Small intestine (tissue), 7 donors: Measurements from ENCODE around the gene BMP8B. TPM values are rescaled to one million over a fixed set of nuclear protein-coding genes. Genes with fewer than 3 reads are reported as not detected.
A peak's percentile ranks its signal among the peaks of the same experiment; 100 is the strongest.
"Not testable (repeated sequence)": the region's sequence is repeated elsewhere in the genome, so short reads cannot be mapped to it uniquely, and the experiment has no call there.

ENCODE experiments used
- DNase-seq, 2 donors: peaks; one replicate each; pipeline versions ENCODE4 v3.0.0 to v3.0.0-alpha.2; 2013
- FAIRE-seq: peaks from 2 replicates; lab custom pipeline; 2012; peaks lifted over from hg19 to GRCh38; lab: Jason Lieb, UNC
- H3K27ac ChIP-seq, 3 donors: one replicate each; pipeline ENCODE4 v1.5.1; 2013; ENCODE audit warnings: low read length in 2 of 3, mild to moderate bottlenecking in 2 of 3, control low read depth in 1 of 3, inconsistent platforms in 1 of 3, low read depth in 1 of 3, moderate library complexity in 1 of 3
- H3K27me3 ChIP-seq, 3 donors: one replicate each; pipeline ENCODE4 v1.6.1; 2013; ENCODE audit warnings: low read length in 3 of 3, inconsistent platforms in 1 of 3; ENCODE audit not compliant: control insufficient read depth in 3 of 3, insufficient read depth in 3 of 3
- H3K36me3 ChIP-seq, 3 donors: one replicate each; pipeline ENCODE4 v1.6.1; 2013; ENCODE audit warnings: low read length in 3 of 3, inconsistent platforms in 1 of 3, low read depth in 1 of 3, mild to moderate bottlenecking in 1 of 3, moderate library complexity in 1 of 3; ENCODE audit not compliant: control insufficient read depth in 3 of 3, insufficient read depth in 2 of 3
- H3K4me1 ChIP-seq, 3 donors: one replicate each; pipeline ENCODE4 v1.6.1; 2013; ENCODE audit warnings: low read length in 2 of 3, inconsistent platforms in 1 of 3, low read depth in 1 of 3, mild to moderate bottlenecking in 1 of 3, moderate library complexity in 1 of 3; ENCODE audit not compliant: control insufficient read depth in 3 of 3, insufficient read depth in 2 of 3
- H3K4me3 ChIP-seq, 3 donors: one replicate each; pipeline ENCODE4 v1.5.1; 2013; ENCODE audit warnings: low read length in 3 of 3, control low read depth in 1 of 3, inconsistent platforms in 1 of 3, low read depth in 1 of 3, mild to moderate bottlenecking in 1 of 3, moderate library complexity in 1 of 3
- H3K9me3 ChIP-seq, 2 donors: one replicate each; pipeline ENCODE4 v1.6.1; 2013; ENCODE audit warnings: low read depth in 1 of 2, low read length in 1 of 2; ENCODE audit not compliant: control insufficient read depth in 2 of 2, insufficient read depth in 1 of 2
- WGBS, 3 donors: extraction: QIAGEN DNeasy Blood & Tissue Kit; methylation state at CpG; one replicate each; pipeline ENCODE4 v1.1.7; 2013; 5-methylcytosine and 5-hydroxymethylcytosine counted together
- polyA plus RNA-seq, 4 donors: library from polyadenylated mRNA; stranded (reverse) in 3 of 4; unstranded in 1 of 4; fragments of 200-250 nt in 3 of 4; fragments of 120-200 nt in 1 of 4; gene quantifications; one replicate each; pipeline versions ENCODE4 v1.2.1 to v1.2.3, GENCODE V29; 2013
- donor health status: healthy with polysubstance abuse.
- donor health status: control.
- donor health status: control.
- donor health status: Bipolar disorder and iron deficiency.
- donor health status: healthy.

BMP8B gene
- polyA plus RNA-seq, 4 donors: 1.0 to 13.8 (median 7.6) TPM

DNA sequence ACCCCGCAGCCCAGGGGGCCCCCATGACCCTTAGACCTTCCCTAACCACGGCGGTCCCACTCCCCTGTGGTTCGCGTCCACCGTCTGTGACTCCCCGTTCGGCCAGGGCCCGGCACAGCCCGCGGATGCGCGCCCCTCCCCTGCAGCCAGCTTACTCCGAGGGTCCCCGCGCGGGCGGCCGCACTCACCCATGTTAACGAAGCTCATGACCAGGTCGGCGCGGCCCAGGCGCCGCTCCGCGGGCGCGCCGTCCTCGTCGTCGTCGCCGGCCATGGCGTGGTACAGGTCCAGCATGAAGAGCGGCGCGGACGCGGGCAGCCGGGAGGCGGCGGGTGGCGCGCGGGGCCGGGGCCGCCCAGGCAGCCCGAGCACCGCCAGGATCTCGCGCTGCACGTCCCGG lies 701 bp downstream of the BMP8B start:
- WGBS, 3 donors: 3 to 7% (median 7%) methylated on average over 28 to 53 of the region's 55 CpGs
- FAIRE-seq, H3K36me3 ChIP-seq, H3K9me3 ChIP-seq, H3K4me1 ChIP-seq: not testable (repeated sequence)
- peaks cover 0 to 35% (median 0%) of the 10 kb centered on the region in 3 donors for H3K27me3 ChIP-seq
- H3K27ac ChIP-seq: peak overlapping the region in 1 of 3 donors; percentile 55
- DNase-seq: peak in 1 of 2 donors; percentile 22
- peak overlapping the region in 2 of 3 donors; percentile 57 to 74 for H3K4me3 ChIP-seq

DNA sequence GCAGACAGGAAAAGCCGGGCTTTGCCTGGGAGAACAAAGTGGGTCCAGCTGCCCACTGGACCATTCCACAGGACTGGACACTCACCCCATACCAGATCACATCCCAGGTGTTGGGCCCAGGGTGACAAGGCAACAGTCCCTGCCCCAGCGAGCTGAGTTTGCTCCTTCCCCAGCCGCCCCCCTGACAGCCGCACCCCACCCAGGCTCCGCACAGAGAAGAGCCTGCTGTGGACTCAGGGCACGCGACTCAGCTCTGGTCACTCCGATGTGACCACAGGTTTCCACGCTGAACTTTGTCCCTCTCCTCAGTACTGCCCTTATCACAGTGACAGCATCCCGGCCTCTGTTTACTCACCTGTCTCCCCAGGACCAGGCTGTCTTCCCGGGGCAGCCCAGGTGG lies 1.2 kb downstream of the BMP8B start:
- no peaks in the 10 kb centered on the region for H3K4me1 ChIP-seq
- WGBS, 3 donors: 36 to 56% (median 56%) methylated on average over 11 of the region's 11 CpGs

DNA sequence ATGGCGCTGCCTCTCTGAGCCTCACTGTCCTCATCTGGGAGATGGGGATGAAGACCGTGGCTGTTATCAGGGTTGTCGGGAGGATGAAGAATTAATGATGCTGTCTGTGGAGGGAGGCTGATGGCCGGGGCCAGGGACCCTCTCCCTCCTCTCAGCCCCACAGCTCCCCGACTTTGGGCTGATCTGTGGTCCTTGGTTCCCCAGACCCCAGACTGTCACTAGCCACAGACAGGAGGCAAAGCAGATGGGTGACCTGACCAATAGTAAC lies 1.6 kb downstream of the BMP8B start:
- not testable (repeated sequence) for H3K36me3 ChIP-seq, H3K9me3 ChIP-seq, H3K4me1 ChIP-seq, DNase-seq, FAIRE-seq, H3K27ac ChIP-seq
- Histone ChIP-seq H3K27me3 (peaks cover 0 to 35% (median 0%) of the 10 kb centered on the region in 3 donors), H3K4me3 (peak overlapping the region in 1 of 3 donors; percentile 74)
- 88 to 96% (median 89%) methylated on average over 4 to 5 of the region's 5 CpGs for WGBS, 3 donors

More for the DNA sequence above, 1.2 kb downstream of the BMP8B start:
- FAIRE-seq (no peak), DNase-seq (peak; percentile 33 to 42)
- Histone ChIP-seq H3K27ac (no peak overlapping the region), H3K36me3 (no peaks in the 10 kb centered on the region), H3K27me3 (peaks cover 0 to 35% (median 0%) of the 10 kb centered on the region in 3 donors), H3K4me3 (peak overlapping the region in 1 of 3 donors; percentile 74), H3K9me3 (no peaks in the 10 kb centered on the region)

- not testable (repeated sequence) for H3K36me3 ChIP-seq, H3K4me3 ChIP-seq, H3K4me1 ChIP-seq, H3K27ac ChIP-seq, H3K9me3 ChIP-seq, FAIRE-seq, DNase-seq
- 90 to 96% (median 93%) methylated on average over 9 of the region's 12 CpGs for WGBS, 3 donors
- peaks cover 0 to 31% (median 0%) of the 10 kb centered on the region in 3 donors for H3K27me3 ChIP-seq
Measured at GRCh38 chr1:39786303-39787107, 2.2 kb downstream of the BMP8B start.

DNA sequence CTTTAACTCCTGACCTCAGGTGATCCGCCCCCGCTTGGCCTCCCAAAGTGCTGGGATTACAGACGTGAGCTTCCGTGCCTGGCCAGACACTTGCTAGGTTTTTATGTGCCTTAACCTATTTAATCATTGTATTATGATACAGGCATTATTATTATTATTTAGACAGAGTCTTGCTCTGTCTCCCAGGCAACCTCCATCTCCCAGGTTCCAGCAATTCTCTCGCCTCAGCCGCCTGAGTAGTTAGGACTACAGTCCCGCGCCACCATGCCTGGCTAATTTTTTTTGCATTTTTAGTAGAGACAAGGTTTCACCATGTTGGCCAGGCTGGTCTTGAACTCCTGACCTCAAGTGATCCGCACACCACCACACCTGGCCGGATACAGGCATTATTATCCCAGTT lies 6.0 kb downstream of the BMP8B start:
- not testable (repeated sequence) for FAIRE-seq, H3K36me3 ChIP-seq, DNase-seq, H3K27ac ChIP-seq, H3K4me3 ChIP-seq, H3K9me3 ChIP-seq, H3K4me1 ChIP-seq
- WGBS, 3 donors: 91 to 93% (median 91%) methylated on average over 10 of the region's 10 CpGs
- peaks cover 0 to 26% (median 2%) of the 10 kb centered on the region in 3 donors for H3K27me3 ChIP-seq

- H3K27me3 ChIP-seq: peaks cover 0 to 20% (median 2%) of the 10 kb centered on the region in 3 donors
- DNase-seq: no peak
- H3K9me3 ChIP-seq: no peaks in the 10 kb centered on the region
- H3K27ac ChIP-seq: no peak overlapping the region
- H3K4me1 ChIP-seq: no peaks in the 10 kb centered on the region
- H3K4me3 ChIP-seq: no peak overlapping the region
- 85 to 94% (median 92%) methylated on average over 6 of the region's 6 CpGs for WGBS, 3 donors
- no peak for FAIRE-seq
- H3K36me3 ChIP-seq: no peaks in the 10 kb centered on the region
Measured at GRCh38 chr1:39782103-39782502, 6.6 kb downstream of the BMP8B start.

- Histone ChIP-seq H3K27me3 (peaks cover 0 to 16% (median 2%) of the 10 kb centered on the region in 3 donors), H3K27ac (no peak overlapping the region), H3K4me3 (no peak overlapping the region), H3K9me3 (no peaks in the 10 kb centered on the region), H3K36me3 (no peaks in the 10 kb centered on the region), H3K4me1 (no peaks in the 10 kb centered on the region)
- WGBS, 3 donors: 85 to 91% (median 87%) methylated on average over 2 of the region's 2 CpGs
- DNase-seq: no peak
- FAIRE-seq: no peak
Measured at GRCh38 chr1:39781349-39781715, 7.3 kb downstream of the BMP8B start.

- no peak for DNase-seq
Measured at GRCh38 chr1:39779821-39780220, 8.8 kb downstream of the BMP8B start.

More at GRCh38 chr1:39779821-39780220, 8.8 kb downstream of the BMP8B start:
- WGBS, 3 donors: 86 to 96% (median 91%) methylated on average over 5 of the region's 5 CpGs
- Histone ChIP-seq H3K4me1 (peaks cover 0 to 3% (median 0%) of the 10 kb centered on the region in 3 donors), H3K27ac (no peak overlapping the region), H3K27me3 (peaks cover 0 to 13% (median 2%) of the 10 kb centered on the region in 3 donors), H3K36me3 (no peaks in the 10 kb centered on the region), H3K4me3 (no peak overlapping the region), H3K9me3 (no peaks in the 10 kb centered on the region)
- FAIRE-seq: no peak
